Endodermal cell (in vitro differentiated cells): ENCODE measurements around the gene FAM83E. TPM values are rescaled to one million over a fixed set of nuclear protein-coding genes. Genes with fewer than 3 reads are reported as not detected.

ENCODE experiments used
- DNase-seq: peaks from one replicate; pipeline ENCODE4 v3.0.0-alpha.2; 2017
- H3K27ac ChIP-seq: 2 replicates; pipeline ENCODE4 v1.5.1; 2013; ENCODE audit warnings: mild to moderate bottlenecking, low read depth, low read length, moderate library complexity
- H3K27me3 ChIP-seq: 2 replicates; pipeline ENCODE4 v1.6.1; 2013; ENCODE audit warnings: mild to moderate bottlenecking, low read length, moderate library complexity; ENCODE audit not compliant: insufficient read depth, control insufficient read depth, poor library complexity, severe bottlenecking
- H3K36me3 ChIP-seq: 2 replicates; pipeline ENCODE4 v1.7.0; 2013; ENCODE audit warnings: mild to moderate bottlenecking, low read length, moderate library complexity; ENCODE audit not compliant: control insufficient read depth, insufficient read depth
- H3K4me1 ChIP-seq: one replicate; pipeline ENCODE4 v1.7.0; 2013; ENCODE audit warnings: low read length; ENCODE audit not compliant: control insufficient read depth, insufficient read depth
- H3K4me3 ChIP-seq: 2 replicates; pipeline ENCODE4 v1.5.1; 2013; ENCODE audit warnings: mild to moderate bottlenecking, low read length, moderate library complexity
- H3K9ac ChIP-seq: 2 replicates; pipeline ENCODE4 v1.6.1; 2013; ENCODE audit warnings: mild to moderate bottlenecking, low read length, moderate library complexity; ENCODE audit not compliant: poor library complexity, severe bottlenecking; ENCODE audit errors: extremely low read depth
- H3K9me3 ChIP-seq: 2 replicates; pipeline ENCODE4 v1.6.1; 2013; ENCODE audit warnings: mild to moderate bottlenecking, low read length, moderate library complexity; ENCODE audit not compliant: control insufficient read depth
- H3K27ac Mint-ChIP-seq: 2 replicates; pipeline ENCODE4 v1.8.0; 2020; ENCODE audit warnings: mixed read lengths
- H3K27me3 Mint-ChIP-seq: 2 replicates; pipeline ENCODE4 v1.8.0; 2021; ENCODE audit warnings: mild to moderate bottlenecking, mixed read lengths; ENCODE audit not compliant: insufficient read depth
- H3K36me3 Mint-ChIP-seq: 2 replicates; pipeline ENCODE4 v1.8.0; 2020; ENCODE audit warnings: low read depth, mixed read lengths
- H3K4me1 Mint-ChIP-seq: 2 replicates; pipeline ENCODE4 v1.8.0; 2020; ENCODE audit warnings: mixed read lengths
- H3K4me3 Mint-ChIP-seq: 2 replicates; pipeline ENCODE4 v1.8.0; 2020; ENCODE audit warnings: mild to moderate bottlenecking, moderate library complexity, mixed read lengths
- H3K9me3 Mint-ChIP-seq: 2 replicates; pipeline ENCODE4 v1.8.0; 2020; ENCODE audit warnings: mild to moderate bottlenecking, mixed read lengths
- WGBS, 2 experiments: methylation state at CpG; one replicate each; pipeline versions ENCODE4 v1.1.5 to v1.1.7; 2013; ENCODE audit warnings: missing lambda C conversion rate in 2 of 2, mixed read lengths in 1 of 2; ENCODE audit not compliant: insufficient coverage in 1 of 2, insufficient read length in 1 of 2; 5-methylcytosine and 5-hydroxymethylcytosine counted together
- total RNA-seq, 2 donors: library from RNA; stranded (reverse); fragmentation: NEBNext Ultra II Directional in 1 of 2; extraction: Animal tissue kit (Norgen Biotek cat#: 25700) in 1 of 2; gene quantifications; 2 replicates in 1 of 2; 3 replicates in 1 of 2; pipeline ENCODE4 v1.2.1, GENCODE V29; 2021
- TF ChIP-seq, protein P1 (sequence below): fragments of 200-600 bp; sonication (generic); conservative IDR thresholded peaks from 2 replicates; pipeline ENCODE4 v1.5.0; 2021; ENCODE audit warnings: antibody characterized with exemption, mild to moderate bottlenecking

The FAM83E gene
- total RNA-seq, 2 donors from 2014 or later = 4.4 to 5.7 TPM

- no peak overlapping the region for H3K27ac Mint-ChIP-seq
- Histone ChIP-seq H3K27me3 (no peaks in the 10 kb centered on the region), H3K4me1 (no peaks in the 10 kb centered on the region), H3K4me3 (no peak overlapping the region), H3K9me3 (no peaks in the 10 kb centered on the region), H3K27ac (no peak overlapping the region), H3K9ac (no peak overlapping the region), H3K36me3 (no peaks in the 10 kb centered on the region)
- DNase-seq = no peak
- H3K4me1 Mint-ChIP-seq = peaks cover under 1% of the 10 kb centered on the region
- 95 to 97% methylated on average over 7 to 9 of the region's 9 CpGs for whole genome bisulfite sequencing, 2 experiments
- no peaks in the 10 kb centered on the region for H3K9me3 Mint-ChIP-seq
- H3K36me3 Mint-ChIP-seq = no peaks in the 10 kb centered on the region
- no peak overlapping the region for H3K4me3 Mint-ChIP-seq
- H3K27me3 Mint-ChIP-seq = no peaks in the 10 kb centered on the region
- TF ChIP-seq, protein P1, sequence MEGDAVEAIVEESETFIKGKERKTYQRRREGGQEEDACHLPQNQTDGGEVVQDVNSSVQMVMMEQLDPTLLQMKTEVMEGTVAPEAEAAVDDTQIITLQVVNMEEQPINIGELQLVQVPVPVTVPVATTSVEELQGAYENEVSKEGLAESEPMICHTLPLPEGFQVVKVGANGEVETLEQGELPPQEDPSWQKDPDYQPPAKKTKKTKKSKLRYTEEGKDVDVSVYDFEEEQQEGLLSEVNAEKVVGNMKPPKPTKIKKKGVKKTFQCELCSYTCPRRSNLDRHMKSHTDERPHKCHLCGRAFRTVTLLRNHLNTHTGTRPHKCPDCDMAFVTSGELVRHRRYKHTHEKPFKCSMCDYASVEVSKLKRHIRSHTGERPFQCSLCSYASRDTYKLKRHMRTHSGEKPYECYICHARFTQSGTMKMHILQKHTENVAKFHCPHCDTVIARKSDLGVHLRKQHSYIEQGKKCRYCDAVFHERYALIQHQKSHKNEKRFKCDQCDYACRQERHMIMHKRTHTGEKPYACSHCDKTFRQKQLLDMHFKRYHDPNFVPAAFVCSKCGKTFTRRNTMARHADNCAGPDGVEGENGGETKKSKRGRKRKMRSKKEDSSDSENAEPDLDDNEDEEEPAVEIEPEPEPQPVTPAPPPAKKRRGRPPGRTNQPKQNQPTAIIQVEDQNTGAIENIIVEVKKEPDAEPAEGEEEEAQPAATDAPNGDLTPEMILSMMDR = no peak
Measured at GRCh38 chr19:48603850-48604249, 11.0 kb downstream of the FAM83E start.

GRCh38 chr19:48603449-48603848 is 11.4 kb downstream of the FAM83E start:
- H3K4me3 Mint-ChIP-seq = no peak overlapping the region
- no peak for DNase-seq
- Histone ChIP-seq H3K9me3 (no peaks in the 10 kb centered on the region), H3K4me1 (no peaks in the 10 kb centered on the region), H3K27ac (no peak overlapping the region), H3K27me3 (no peaks in the 10 kb centered on the region), H3K9ac (no peak overlapping the region), H3K4me3 (no peak overlapping the region), H3K36me3 (no peaks in the 10 kb centered on the region)
- no peak overlapping the region for H3K27ac Mint-ChIP-seq
- H3K36me3 Mint-ChIP-seq = no peaks in the 10 kb centered on the region
- no peaks in the 10 kb centered on the region for H3K9me3 Mint-ChIP-seq
- 96 to 98% methylated on average over 37 to 39 of the region's 39 CpGs for WGBS, 2 experiments
- peaks cover 3% of the 10 kb centered on the region for H3K27me3 Mint-ChIP-seq
- TF ChIP-seq, protein P1 = no peak
- no peaks in the 10 kb centered on the region for H3K4me1 Mint-ChIP-seq

- Histone ChIP-seq H3K36me3 (no peaks in the 10 kb centered on the region), H3K4me1 (no peaks in the 10 kb centered on the region), H3K27ac (no peak overlapping the region), H3K27me3 (no peaks in the 10 kb centered on the region), H3K9me3 (no peaks in the 10 kb centered on the region), H3K9ac (no peak overlapping the region), H3K4me3 (no peak overlapping the region)
- H3K9me3 Mint-ChIP-seq = no peaks in the 10 kb centered on the region
- 91 to 94% methylated on average over 6 to 8 of the region's 9 CpGs for WGBS, 2 experiments
- H3K4me1 Mint-ChIP-seq = no peaks in the 10 kb centered on the region
- no peak for DNase-seq
- H3K4me3 Mint-ChIP-seq = no peak overlapping the region
- no peak overlapping the region for H3K27ac Mint-ChIP-seq
- peaks cover 3% of the 10 kb centered on the region for H3K27me3 Mint-ChIP-seq
- H3K36me3 Mint-ChIP-seq = no peaks in the 10 kb centered on the region
- TF ChIP-seq, protein P1 = no peak
Measured at GRCh38 chr19:48603001-48603400, 11.9 kb downstream of the FAM83E start.
